ENCODE data around the gene LYRM4. TPM values are rescaled to one million over a fixed set of nuclear protein-coding genes. Genes with fewer than 3 reads are reported as not detected.

The LYRM4 gene
- total and polyA plus RNA-seq, 9 of the 15 experiments (the other 6 are each of a cell fraction or from before 2014, with no cell fraction given) = 24.2 to 69.4 (median 41.8) TPM

DNA sequence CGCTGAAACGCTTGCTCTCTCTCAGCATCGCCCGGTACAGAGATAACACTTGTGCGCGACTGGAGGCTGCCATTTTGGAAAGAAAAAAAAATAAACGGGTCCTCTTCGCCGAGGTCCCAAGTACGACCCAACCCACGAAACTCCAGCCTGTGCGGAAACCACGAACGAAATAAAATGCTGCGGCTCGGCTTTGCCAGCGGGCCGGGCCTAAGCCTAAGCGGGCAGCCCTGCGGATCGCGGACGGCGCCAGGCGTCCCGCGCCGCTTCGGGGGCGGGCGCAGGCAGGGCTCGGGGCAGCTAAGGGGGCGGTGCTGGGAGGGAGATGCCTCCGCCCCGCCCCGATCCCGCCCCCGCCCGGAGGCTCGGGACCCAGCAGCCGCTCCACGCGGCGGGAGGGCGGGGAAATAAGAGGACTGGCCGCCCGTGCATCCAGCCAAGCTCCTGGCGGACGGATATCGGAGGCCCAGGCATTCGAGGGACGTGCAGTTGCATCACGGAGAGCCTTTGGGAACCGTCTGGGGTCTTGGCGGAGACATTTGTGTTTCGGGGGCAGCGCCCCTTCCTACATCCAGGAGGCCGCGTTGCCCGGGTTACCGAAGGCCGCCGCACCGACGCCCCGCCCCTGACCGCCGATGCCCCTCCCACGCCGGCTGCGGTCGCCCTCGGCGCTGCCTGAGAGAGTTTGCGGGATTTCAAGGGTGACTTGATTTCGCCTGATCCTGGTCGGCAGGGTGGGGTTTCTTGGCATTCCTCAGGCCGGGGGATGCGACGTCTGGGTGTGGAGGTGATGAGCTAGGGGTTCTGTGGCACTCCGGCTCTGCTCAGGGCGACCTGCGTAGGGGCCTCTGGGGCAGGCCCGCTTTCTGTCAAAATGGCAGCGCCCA is at the start of gene LYRM4, which contains the start of gene FARS2 (continued):
- TF ChIP-seq, protein P1, sequence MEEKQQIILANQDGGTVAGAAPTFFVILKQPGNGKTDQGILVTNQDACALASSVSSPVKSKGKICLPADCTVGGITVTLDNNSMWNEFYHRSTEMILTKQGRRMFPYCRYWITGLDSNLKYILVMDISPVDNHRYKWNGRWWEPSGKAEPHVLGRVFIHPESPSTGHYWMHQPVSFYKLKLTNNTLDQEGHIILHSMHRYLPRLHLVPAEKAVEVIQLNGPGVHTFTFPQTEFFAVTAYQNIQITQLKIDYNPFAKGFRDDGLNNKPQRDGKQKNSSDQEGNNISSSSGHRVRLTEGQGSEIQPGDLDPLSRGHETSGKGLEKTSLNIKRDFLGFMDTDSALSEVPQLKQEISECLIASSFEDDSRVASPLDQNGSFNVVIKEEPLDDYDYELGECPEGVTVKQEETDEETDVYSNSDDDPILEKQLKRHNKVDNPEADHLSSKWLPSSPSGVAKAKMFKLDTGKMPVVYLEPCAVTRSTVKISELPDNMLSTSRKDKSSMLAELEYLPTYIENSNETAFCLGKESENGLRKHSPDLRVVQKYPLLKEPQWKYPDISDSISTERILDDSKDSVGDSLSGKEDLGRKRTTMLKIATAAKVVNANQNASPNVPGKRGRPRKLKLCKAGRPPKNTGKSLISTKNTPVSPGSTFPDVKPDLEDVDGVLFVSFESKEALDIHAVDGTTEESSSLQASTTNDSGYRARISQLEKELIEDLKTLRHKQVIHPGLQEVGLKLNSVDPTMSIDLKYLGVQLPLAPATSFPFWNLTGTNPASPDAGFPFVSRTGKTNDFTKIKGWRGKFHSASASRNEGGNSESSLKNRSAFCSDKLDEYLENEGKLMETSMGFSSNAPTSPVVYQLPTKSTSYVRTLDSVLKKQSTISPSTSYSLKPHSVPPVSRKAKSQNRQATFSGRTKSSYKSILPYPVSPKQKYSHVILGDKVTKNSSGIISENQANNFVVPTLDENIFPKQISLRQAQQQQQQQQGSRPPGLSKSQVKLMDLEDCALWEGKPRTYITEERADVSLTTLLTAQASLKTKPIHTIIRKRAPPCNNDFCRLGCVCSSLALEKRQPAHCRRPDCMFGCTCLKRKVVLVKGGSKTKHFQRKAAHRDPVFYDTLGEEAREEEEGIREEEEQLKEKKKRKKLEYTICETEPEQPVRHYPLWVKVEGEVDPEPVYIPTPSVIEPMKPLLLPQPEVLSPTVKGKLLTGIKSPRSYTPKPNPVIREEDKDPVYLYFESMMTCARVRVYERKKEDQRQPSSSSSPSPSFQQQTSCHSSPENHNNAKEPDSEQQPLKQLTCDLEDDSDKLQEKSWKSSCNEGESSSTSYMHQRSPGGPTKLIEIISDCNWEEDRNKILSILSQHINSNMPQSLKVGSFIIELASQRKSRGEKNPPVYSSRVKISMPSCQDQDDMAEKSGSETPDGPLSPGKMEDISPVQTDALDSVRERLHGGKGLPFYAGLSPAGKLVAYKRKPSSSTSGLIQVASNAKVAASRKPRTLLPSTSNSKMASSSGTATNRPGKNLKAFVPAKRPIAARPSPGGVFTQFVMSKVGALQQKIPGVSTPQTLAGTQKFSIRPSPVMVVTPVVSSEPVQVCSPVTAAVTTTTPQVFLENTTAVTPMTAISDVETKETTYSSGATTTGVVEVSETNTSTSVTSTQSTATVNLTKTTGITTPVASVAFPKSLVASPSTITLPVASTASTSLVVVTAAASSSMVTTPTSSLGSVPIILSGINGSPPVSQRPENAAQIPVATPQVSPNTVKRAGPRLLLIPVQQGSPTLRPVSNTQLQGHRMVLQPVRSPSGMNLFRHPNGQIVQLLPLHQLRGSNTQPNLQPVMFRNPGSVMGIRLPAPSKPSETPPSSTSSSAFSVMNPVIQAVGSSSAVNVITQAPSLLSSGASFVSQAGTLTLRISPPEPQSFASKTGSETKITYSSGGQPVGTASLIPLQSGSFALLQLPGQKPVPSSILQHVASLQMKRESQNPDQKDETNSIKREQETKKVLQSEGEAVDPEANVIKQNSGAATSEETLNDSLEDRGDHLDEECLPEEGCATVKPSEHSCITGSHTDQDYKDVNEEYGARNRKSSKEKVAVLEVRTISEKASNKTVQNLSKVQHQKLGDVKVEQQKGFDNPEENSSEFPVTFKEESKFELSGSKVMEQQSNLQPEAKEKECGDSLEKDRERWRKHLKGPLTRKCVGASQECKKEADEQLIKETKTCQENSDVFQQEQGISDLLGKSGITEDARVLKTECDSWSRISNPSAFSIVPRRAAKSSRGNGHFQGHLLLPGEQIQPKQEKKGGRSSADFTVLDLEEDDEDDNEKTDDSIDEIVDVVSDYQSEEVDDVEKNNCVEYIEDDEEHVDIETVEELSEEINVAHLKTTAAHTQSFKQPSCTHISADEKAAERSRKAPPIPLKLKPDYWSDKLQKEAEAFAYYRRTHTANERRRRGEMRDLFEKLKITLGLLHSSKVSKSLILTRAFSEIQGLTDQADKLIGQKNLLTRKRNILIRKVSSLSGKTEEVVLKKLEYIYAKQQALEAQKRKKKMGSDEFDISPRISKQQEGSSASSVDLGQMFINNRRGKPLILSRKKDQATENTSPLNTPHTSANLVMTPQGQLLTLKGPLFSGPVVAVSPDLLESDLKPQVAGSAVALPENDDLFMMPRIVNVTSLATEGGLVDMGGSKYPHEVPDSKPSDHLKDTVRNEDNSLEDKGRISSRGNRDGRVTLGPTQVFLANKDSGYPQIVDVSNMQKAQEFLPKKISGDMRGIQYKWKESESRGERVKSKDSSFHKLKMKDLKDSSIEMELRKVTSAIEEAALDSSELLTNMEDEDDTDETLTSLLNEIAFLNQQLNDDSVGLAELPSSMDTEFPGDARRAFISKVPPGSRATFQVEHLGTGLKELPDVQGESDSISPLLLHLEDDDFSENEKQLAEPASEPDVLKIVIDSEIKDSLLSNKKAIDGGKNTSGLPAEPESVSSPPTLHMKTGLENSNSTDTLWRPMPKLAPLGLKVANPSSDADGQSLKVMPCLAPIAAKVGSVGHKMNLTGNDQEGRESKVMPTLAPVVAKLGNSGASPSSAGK (IDR thresholded peaks at IDR 0.05) = no peak
- TF ChIP-seq RBM15 (IDR thresholded peaks at IDR 0.05; ENCODE audit: insufficient read depth, low read length) (no peak), KDM5B (IDR thresholded peaks at IDR 0.05; ENCODE audit: insufficient replicate concordance, low read depth, low read length) (no peak), PHF8 (IDR thresholded peaks at IDR 0.05; ENCODE audit: borderline replicate concordance, low read length) (peak; percentile 92; the same call in 1 of the 2 replicates), RAD51 (IDR thresholded peaks at IDR 0.05; ENCODE audit: borderline replicate concordance, low read depth) (no peak), CBFB (CRISPR knock-in tag; IDR thresholded peaks at IDR 0.05) (peak; percentile 92), FOSL1 (tag; conservative IDR thresholded peaks at IDR 0.05) (peak; percentile 58), ZFP30 (CRISPR knock-in tag; IDR thresholded peaks at IDR 0.05; ENCODE audit: borderline replicate concordance) (no peak), ZNF232 (CRISPR knock-in tag; IDR thresholded peaks at IDR 0.05) (no peak)
- TF ChIP-seq, protein P2, sequence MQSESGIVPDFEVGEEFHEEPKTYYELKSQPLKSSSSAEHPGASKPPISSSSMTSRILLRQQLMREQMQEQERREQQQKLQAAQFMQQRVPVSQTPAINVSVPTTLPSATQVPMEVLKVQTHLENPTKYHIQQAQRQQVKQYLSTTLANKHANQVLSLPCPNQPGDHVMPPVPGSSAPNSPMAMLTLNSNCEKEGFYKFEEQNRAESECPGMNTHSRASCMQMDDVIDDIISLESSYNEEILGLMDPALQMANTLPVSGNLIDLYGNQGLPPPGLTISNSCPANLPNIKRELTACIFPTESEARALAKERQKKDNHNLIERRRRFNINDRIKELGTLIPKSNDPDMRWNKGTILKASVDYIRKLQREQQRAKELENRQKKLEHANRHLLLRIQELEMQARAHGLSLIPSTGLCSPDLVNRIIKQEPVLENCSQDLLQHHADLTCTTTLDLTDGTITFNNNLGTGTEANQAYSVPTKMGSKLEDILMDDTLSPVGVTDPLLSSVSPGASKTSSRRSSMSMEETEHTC (IDR thresholded peaks at IDR 0.05) = 0 out of 2 replicates have a peak, but pooled peaks have one; percentile 19
- TF ChIP-seq, protein P3, sequence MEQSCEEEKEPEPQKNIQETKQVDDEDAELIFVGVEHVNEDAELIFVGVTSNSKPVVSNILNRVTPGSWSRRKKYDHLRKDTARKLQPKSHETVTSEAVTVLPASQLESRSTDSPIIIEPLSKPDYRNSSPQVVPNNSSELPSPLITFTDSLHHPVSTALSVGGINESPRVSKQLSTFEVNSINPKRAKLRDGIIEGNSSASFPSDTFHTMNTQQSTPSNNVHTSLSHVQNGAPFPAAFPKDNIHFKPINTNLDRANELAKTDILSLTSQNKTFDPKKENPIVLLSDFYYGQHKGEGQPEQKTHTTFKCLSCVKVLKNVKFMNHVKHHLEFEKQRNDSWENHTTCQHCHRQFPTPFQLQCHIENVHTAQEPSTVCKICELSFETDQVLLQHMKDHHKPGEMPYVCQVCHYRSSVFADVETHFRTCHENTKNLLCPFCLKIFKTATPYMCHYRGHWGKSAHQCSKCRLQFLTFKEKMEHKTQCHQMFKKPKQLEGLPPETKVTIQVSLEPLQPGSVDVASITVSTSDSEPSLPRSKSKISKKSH (CRISPR knock-in tag; IDR thresholded peaks at IDR 0.05) = no peak

All from K562 (cell line).